ENCODE data around the gene CBLIF.

- TF ChIP-seq REST (IDR thresholded peaks at IDR 0.05; ENCODE audit: insufficient read depth in 1 of 2, low read depth in 2 of 2, low read length in 1 of 2) (no peak), CTCF (IDR thresholded peaks at IDR 0.05) (no peak), POLR2AphosphoS5 (IDR thresholded peaks at IDR 0.05; ENCODE audit: low read depth, low read length) (no peak)
These were observed 49.3 kb upstream of the CBLIF start for GRCh38 chr11:59894616-59895015.
